Measurements from ENCODE around the gene CIAO3. TPM values are rescaled to one million over a fixed set of nuclear protein-coding genes. Genes with fewer than 3 reads are reported as not detected.

Gene CIAO3
- polyA plus RNA-seq, 1 donor from 2014 or later: 57.8 TPM

DNA sequence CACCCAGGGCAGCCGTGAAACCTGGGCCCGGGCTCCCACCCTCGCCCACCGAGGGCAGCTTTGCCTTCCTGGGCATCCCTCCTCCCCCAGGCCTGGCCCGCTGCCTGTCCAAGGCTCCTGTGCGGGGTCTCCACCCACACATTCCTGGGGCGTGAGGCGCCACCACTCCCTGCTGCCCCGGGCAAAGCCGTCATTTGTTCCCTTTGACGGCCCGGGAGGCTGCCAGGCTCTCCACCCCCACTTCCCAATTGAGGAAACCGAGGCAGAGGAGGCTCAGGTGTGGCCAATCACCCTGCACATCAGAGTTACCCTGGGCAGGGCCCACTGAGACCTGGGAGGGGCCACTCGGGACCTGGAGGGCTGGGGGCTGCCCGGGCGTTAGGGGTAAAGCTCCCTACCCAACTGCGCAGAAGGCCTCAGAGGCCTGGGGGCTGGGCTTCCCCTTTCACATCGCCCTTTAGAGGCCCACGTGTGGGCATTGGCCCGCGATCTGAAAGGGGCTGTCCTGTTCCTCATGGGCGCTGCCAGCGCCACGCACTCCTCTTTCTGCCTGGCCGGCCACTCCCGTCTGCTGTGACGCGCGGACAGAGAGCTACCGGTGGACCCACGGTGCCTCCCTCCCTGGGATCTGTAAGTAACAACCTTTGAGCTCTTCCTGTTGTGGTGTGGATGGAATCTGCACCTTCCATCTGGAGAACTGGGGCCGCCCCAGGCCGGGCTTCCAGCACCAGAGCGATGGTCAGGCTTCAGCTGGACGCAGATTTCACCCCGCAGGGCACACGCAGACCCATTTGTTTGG lies 19.9 kb upstream of the CIAO3 start, which contains the start of gene MSLN:
Gene MSLN, plus strand, starts transcription at position 190 of the 799 bp plus-strand sequence. CDS start 1,947 bp downstream, outside the sequence.
- H3K27me3 ChIP-seq (ENCODE audit: insufficient read depth, low read depth, low read length): no peaks in the 10 kb centered on the region
- no peaks in the 10 kb centered on the region for H4K20me1 ChIP-seq (ENCODE audit: insufficient read depth)
- no peak within 1 kb of the TSS for H3K27ac ChIP-seq (ENCODE audit: low read length)
- H3K79me2 ChIP-seq (replicated peaks; ENCODE audit: insufficient read depth, low read length): no peaks in the 10 kb centered on the region
- H3K9me3 ChIP-seq (ENCODE audit: low read length): peaks cover 4% of the 10 kb centered on the region
- no peak within 1 kb of the TSS for H3K9ac ChIP-seq (ENCODE audit: low read length)
- no peak within 1 kb of the TSS for H2AFZ ChIP-seq (ENCODE audit: low read depth, low read length)
- H3K9me2 ChIP-seq (ENCODE audit: insufficient read depth, low read length): no peaks in the 10 kb centered on the region
- no peaks in the 10 kb centered on the region for H3F3A ChIP-seq (ENCODE audit: insufficient read depth, low read length, poor library complexity, severe bottlenecking)
- H3K36me3 ChIP-seq (ENCODE audit: insufficient read depth, low read length): no peaks in the 10 kb centered on the region
- no peak within 1 kb of the TSS for H3K4me2 ChIP-seq (ENCODE audit: low read length)
- TF ChIP-seq POLR2AphosphoS5 (IDR thresholded peaks at IDR 0.05) (no peak), EP300 (conservative IDR thresholded peaks at IDR 0.05; ENCODE audit: poor library complexity, severe bottlenecking) (no peak), RAD21 (conservative IDR thresholded peaks at IDR 0.05) (no peak), TAF1 (IDR thresholded peaks at IDR 0.05; ENCODE audit: low read depth) (no peak), MXI1 (conservative IDR thresholded peaks at IDR 0.05; ENCODE audit: poor library complexity, severe bottlenecking) (no peak)
- TF ChIP-seq, protein P1, sequence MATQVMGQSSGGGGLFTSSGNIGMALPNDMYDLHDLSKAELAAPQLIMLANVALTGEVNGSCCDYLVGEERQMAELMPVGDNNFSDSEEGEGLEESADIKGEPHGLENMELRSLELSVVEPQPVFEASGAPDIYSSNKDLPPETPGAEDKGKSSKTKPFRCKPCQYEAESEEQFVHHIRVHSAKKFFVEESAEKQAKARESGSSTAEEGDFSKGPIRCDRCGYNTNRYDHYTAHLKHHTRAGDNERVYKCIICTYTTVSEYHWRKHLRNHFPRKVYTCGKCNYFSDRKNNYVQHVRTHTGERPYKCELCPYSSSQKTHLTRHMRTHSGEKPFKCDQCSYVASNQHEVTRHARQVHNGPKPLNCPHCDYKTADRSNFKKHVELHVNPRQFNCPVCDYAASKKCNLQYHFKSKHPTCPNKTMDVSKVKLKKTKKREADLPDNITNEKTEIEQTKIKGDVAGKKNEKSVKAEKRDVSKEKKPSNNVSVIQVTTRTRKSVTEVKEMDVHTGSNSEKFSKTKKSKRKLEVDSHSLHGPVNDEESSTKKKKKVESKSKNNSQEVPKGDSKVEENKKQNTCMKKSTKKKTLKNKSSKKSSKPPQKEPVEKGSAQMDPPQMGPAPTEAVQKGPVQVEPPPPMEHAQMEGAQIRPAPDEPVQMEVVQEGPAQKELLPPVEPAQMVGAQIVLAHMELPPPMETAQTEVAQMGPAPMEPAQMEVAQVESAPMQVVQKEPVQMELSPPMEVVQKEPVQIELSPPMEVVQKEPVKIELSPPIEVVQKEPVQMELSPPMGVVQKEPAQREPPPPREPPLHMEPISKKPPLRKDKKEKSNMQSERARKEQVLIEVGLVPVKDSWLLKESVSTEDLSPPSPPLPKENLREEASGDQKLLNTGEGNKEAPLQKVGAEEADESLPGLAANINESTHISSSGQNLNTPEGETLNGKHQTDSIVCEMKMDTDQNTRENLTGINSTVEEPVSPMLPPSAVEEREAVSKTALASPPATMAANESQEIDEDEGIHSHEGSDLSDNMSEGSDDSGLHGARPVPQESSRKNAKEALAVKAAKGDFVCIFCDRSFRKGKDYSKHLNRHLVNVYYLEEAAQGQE (IDR thresholded peaks at IDR 0.05; ENCODE audit: borderline replicate concordance): no peak
- TF ChIP-seq, protein P2, sequence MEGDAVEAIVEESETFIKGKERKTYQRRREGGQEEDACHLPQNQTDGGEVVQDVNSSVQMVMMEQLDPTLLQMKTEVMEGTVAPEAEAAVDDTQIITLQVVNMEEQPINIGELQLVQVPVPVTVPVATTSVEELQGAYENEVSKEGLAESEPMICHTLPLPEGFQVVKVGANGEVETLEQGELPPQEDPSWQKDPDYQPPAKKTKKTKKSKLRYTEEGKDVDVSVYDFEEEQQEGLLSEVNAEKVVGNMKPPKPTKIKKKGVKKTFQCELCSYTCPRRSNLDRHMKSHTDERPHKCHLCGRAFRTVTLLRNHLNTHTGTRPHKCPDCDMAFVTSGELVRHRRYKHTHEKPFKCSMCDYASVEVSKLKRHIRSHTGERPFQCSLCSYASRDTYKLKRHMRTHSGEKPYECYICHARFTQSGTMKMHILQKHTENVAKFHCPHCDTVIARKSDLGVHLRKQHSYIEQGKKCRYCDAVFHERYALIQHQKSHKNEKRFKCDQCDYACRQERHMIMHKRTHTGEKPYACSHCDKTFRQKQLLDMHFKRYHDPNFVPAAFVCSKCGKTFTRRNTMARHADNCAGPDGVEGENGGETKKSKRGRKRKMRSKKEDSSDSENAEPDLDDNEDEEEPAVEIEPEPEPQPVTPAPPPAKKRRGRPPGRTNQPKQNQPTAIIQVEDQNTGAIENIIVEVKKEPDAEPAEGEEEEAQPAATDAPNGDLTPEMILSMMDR (IDR thresholded peaks at IDR 0.05; ENCODE audit: poor library complexity, severe bottlenecking): no peak
- H3K4me3 ChIP-seq (ENCODE audit: low read length): no peak within 1 kb of the TSS

DNA sequence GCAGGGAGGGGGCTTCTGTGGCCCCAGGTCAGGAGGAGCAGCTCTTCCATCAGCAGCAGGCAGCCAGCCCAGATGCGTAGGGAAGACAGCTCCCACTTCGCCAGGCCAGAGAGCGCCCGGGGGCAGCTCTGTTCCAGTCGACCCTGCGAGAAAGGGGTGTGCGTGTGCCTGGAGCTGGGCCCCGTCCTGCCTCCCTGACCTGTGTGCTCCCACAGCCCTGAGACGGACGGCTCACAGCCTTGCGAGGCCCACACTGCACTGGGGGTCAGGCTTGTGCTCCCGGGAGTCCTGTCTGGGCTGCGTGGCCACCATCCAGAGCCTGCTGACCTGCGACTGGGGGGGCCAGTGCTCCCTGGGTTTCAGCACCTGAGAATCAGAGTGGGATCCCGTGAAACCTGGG lies 19.3 kb upstream of the CIAO3 start:
- Histone ChIP-seq H3K9ac (ENCODE audit: low read length) (no peak overlapping the region), H3F3A (ENCODE audit: insufficient read depth, low read length, poor library complexity, severe bottlenecking) (no peaks in the 10 kb centered on the region), H3K9me2 (ENCODE audit: insufficient read depth, low read length) (no peaks in the 10 kb centered on the region), H3K36me3 (ENCODE audit: insufficient read depth, low read length) (no peaks in the 10 kb centered on the region), H4K20me1 (ENCODE audit: insufficient read depth) (no peaks in the 10 kb centered on the region), H3K27ac (ENCODE audit: low read length) (no peak overlapping the region), H3K9me3 (ENCODE audit: low read length) (peaks cover 4% of the 10 kb centered on the region), H3K4me3 (ENCODE audit: low read length) (no peak overlapping the region), H3K27me3 (ENCODE audit: insufficient read depth, low read depth, low read length) (no peaks in the 10 kb centered on the region), H3K79me2 (replicated peaks; ENCODE audit: insufficient read depth, low read length) (no peaks in the 10 kb centered on the region), H2AFZ (ENCODE audit: low read depth, low read length) (no peak overlapping the region), H3K4me2 (ENCODE audit: low read length) (no peak overlapping the region)
- TF ChIP-seq RAD21 (conservative IDR thresholded peaks at IDR 0.05) (no peak), TAF1 (IDR thresholded peaks at IDR 0.05; ENCODE audit: low read depth) (no peak), EP300 (conservative IDR thresholded peaks at IDR 0.05; ENCODE audit: poor library complexity, severe bottlenecking) (no peak), MXI1 (conservative IDR thresholded peaks at IDR 0.05; ENCODE audit: poor library complexity, severe bottlenecking) (no peak), EZH2 (IDR thresholded peaks at IDR 0.05; ENCODE audit: borderline replicate concordance, insufficient read depth, low read length, poor library complexity, severe bottlenecking) (no peak), POLR2AphosphoS5 (IDR thresholded peaks at IDR 0.05) (no peak), SMC3 (conservative IDR thresholded peaks at IDR 0.05; ENCODE audit: poor library complexity) (no peak)
- TF ChIP-seq, protein P2 (IDR thresholded peaks at IDR 0.05; ENCODE audit: poor library complexity, severe bottlenecking): no peak
- TF ChIP-seq, protein P1 (IDR thresholded peaks at IDR 0.05; ENCODE audit: borderline replicate concordance): no peak
